Loucy (cell line): ENCODE measurements around the gene CAMK1D.

Experiments used
- CTCF ChIP-seq: fragments of 200-600 bp; sonication (generic); conservative IDR thresholded peaks from 2 replicates; pipeline ENCODE4 v1.5.1; 2014; ENCODE audit warnings: mild to moderate bottlenecking, antibody characterized with exemption, low read length
- EZH2phosphoT487 ChIP-seq: fragments of 200-600 bp; IDR thresholded peaks from 2 replicates; pipeline ENCODE4 v1.6.1; 2018; ENCODE audit warnings: antibody characterized with exemption, mild to moderate bottlenecking, moderate library complexity, borderline replicate concordance

- no peak for TF ChIP-seq EZH2phosphoT487
- no peak for TF ChIP-seq CTCF
Observed at GRCh38 chr10:12484002-12484918, 134.9 kb downstream of the CAMK1D start.
